ENCODE data around the gene PRAMEF20.
"Not testable (repeated sequence)": the region's sequence is repeated elsewhere in the genome, so short reads cannot be mapped to it uniquely, and the experiment has no call there.

Gene PRAMEF20

DNA sequence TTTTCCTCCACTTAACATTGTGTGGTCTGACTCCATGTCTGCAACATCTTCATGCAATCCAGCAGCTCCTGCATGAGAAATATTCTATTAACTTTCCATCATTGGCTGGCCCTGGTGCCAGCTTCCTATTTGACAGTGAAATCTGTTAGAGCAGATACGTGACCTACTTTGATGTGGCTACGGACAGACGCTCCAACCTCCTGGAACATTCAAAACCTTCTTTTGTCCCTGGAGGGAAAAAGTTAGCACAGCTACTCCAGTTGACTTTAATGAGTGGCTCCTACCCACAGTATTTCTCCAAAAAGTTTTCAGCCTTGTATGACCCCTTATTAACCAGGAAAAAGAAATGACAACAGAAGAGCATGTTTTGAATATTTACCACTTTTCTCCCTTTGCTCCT, 22.0 kb downstream of the PRAMEF20 start:
- no peak for TF ChIP-seq CTCF (IDR thresholded peaks at IDR 0.05; ENCODE audit: insufficient read depth, missing control alignments)
- FAIRE-seq (no peak), DNase-seq (ENCODE audit: insufficient read length, low spot score) (no peak)

DNA sequence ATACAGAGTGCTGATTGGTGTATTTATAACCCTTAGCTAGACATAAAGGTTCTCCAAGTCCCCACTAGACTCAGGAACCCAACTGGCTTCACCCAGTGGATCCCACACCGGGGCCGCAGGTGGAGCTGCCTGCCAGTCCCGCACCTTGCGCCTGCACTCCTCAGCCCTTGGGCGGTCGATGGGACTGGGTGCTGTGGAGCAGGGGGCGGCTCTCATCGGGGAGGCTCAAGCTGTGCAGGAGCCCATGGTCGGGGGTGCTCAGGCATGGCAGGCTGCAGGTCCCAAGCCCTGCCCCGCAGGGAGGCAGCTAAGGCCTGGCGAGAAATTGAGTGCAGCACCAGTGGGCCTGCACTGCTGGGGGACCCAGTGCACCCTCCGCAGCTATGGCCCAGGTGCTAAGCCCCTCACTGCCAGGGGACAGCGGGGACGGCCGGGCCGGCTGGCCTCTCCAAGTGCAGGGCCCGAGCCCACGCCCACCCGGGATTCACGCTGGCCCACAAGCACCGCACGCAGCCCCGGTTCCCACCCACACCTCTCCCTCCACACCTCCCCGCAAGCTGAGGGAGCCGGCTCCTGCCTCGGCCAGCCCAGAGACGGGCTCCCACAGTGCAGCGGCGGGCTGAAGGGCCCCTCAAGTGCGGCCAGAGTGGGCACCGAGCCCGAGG, 23.6 kb downstream of the PRAMEF20 start:
- not testable (repeated sequence) for DNase-seq (ENCODE audit: insufficient read length, low spot score); FAIRE-seq

DNA sequence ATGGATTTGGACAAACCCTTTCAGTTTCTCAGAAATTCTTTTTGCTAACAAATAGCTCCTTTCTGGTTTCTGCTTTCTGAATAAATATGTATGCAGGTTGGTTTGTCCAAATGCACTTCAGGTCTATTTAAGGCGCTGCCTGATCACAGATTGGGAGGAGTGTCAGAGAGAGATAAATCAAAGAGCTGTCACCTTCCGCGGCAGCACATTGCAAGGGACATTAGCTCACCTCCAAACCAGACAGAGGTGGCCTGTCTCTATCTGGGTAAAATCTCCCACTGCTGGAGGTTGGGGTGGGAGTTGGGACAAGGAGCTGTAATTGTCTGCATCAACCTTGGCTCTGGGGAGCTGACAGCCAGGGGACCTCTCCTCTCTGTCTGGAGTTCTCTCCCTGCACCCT, 25.2 kb downstream of the PRAMEF20 start:
- TF ChIP-seq CTCF (IDR thresholded peaks at IDR 0.05; ENCODE audit: insufficient read depth, missing control alignments): no peak
- DNase-seq (ENCODE audit: insufficient read length, low spot score): no peak
- FAIRE-seq: no peak

DNA sequence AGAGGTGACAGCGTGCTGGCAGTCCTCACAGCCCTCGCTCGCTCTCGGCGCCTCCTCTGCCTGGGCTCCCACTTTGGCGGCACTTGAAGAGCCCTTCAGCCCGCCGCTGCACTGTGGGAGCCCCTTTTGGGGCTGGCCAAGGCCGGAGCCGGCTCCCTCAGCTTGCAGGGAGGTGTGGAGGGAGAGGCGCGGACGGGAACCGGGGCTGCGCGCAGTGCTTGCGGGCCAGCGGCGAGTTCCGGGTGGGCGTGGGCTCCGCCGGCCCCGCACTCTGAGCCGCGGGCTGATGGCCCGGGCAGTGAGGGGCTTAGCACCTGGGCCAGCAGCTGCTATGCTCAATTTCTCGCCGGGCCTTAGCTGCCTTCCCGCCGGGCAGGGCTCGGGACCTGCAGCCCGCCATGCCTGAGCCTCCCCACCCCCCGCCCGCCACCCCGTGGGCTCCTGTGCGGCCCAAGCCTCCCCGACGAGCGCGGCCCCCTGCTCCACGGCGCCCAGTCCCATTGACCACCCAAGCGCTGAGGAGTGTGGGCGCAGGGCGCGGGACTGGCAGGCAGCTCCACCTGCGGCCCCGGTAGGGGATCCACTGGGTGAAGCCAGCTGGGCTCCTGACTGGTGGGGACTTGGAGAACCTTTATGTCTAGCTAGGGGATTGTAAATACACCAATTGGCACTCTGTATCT, 29.0 kb downstream of the PRAMEF20 start:
- FAIRE-seq; DNase-seq (ENCODE audit: insufficient read length, low spot score): not testable (repeated sequence)

- no peak for FAIRE-seq
- DNase-seq (ENCODE audit: insufficient read length, low spot score): no peak
- TF ChIP-seq CTCF (IDR thresholded peaks at IDR 0.05; ENCODE audit: insufficient read depth, missing control alignments): no peak
These were observed 33.2 kb downstream of the PRAMEF20 start for GRCh38 chr1:13443335-13443979.

DNA sequence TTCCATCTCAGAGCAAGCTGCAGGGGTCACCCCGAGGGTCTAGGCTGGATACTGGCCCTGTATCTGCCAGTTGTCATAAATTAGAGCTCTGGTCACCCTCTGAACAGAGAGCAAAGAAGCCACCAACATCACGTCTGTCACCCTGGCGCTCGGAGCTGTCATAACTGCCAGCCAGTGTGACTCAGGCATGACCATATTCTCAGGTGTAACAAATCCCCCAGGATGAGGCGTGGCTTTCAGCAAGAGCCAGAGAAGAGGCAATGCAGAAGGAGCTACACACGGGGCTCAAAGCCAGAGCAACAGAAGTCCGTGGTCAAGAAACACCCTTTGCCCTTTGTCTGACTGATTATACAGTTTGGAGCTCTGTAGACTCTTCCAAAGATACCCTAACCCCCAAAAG, 40.0 kb downstream of the PRAMEF20 start:
- no peak for TF ChIP-seq CTCF (IDR thresholded peaks at IDR 0.05; ENCODE audit: insufficient read depth, missing control alignments)
- DNase-seq (ENCODE audit: insufficient read length, low spot score) (no peak), FAIRE-seq (no peak)

DNA sequence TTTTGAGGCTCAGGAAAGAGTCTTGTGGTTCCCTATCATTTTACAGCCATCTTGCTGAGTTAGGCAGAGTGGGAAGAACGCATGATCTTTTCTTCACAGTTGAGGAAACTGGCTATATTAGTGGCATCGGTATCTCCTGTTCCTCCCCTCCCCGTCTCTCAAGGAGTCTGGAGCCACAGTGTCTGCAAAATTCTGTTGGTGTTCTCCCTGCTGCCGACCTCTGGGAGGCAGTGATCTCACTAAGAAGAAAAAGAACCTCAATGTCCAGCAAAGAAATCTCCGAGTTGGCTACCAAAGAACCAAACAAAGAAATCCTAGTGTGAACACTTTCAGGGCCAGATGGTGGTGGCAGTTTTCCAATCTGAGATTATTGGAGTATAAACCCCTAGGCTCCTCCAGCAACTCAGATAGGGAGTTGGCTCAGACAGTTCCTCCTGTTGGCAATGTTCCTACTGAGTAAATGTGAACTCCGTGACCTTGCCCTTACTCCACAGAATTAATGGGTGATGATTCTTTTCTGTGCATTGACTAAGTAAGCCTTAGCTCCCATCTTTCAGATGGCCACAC, 41.2 kb downstream of the PRAMEF20 start:
- TF ChIP-seq CTCF (IDR thresholded peaks at IDR 0.05; ENCODE audit: insufficient read depth, missing control alignments): peak; percentile 52
- FAIRE-seq: no peak
- no peak for DNase-seq (ENCODE audit: insufficient read length, low spot score)

Data from D721Med (cell line).